ENCODE measurements around the gene ARHGAP10.
A peak's percentile ranks its signal among the peaks of the same experiment; 100 is the strongest.

ARHGAP10 gene

GRCh38 chr4:147984065-147984777, 252.3 kb downstream of the ARHGAP10 start:
- TF ChIP-seq RAD21 (IDR thresholded peaks at IDR 0.05; ENCODE audit: low read depth) (peak; percentile 85), TEAD4 (IDR thresholded peaks at IDR 0.05) (no peak)

- TF ChIP-seq, protein P1, sequence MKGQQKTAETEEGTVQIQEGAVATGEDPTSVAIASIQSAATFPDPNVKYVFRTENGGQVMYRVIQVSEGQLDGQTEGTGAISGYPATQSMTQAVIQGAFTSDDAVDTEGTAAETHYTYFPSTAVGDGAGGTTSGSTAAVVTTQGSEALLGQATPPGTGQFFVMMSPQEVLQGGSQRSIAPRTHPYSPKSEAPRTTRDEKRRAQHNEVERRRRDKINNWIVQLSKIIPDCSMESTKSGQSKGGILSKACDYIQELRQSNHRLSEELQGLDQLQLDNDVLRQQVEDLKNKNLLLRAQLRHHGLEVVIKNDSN (IDR thresholded peaks at IDR 0.05): no peak
- no peak for TF ChIP-seq CREB1 (IDR thresholded peaks at IDR 0.05; ENCODE audit: low read depth)
- no peak for TF ChIP-seq RAD21 (IDR thresholded peaks at IDR 0.05; ENCODE audit: low read depth)
- no peak for TF ChIP-seq EGR1 (IDR thresholded peaks at IDR 0.05)
- TF ChIP-seq ZBTB7A (IDR thresholded peaks at IDR 0.05; ENCODE audit: low read depth): no peak
- TF ChIP-seq TEAD4 (IDR thresholded peaks at IDR 0.05): no peak
- TF ChIP-seq CEBPB (IDR thresholded peaks at IDR 0.05): no peak
Measured at GRCh38 chr4:147984778-147985138, 252.9 kb downstream of the ARHGAP10 start.

DNA sequence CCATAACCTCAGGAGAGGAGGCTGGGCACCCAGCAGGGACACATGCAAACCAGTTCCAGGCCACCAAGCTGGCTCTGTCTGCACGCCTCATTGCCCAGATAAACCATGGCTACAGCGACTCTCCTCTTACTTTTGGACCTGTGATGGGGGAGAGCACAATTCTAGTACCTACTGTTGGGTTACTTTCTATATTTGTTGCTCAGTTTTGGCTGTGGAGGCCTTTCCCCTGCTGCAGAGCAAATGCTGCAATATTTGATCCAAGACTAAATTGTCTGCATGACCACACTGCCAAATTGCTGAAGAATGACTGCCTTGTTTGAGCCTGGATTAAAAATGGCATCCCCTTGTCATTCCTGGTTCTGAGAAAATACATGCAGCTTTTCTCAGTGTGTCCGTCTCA, 253.5 kb downstream of the ARHGAP10 start:
- no peak for TF ChIP-seq NFIC (IDR thresholded peaks at IDR 0.05)
- TF ChIP-seq, protein P2, sequence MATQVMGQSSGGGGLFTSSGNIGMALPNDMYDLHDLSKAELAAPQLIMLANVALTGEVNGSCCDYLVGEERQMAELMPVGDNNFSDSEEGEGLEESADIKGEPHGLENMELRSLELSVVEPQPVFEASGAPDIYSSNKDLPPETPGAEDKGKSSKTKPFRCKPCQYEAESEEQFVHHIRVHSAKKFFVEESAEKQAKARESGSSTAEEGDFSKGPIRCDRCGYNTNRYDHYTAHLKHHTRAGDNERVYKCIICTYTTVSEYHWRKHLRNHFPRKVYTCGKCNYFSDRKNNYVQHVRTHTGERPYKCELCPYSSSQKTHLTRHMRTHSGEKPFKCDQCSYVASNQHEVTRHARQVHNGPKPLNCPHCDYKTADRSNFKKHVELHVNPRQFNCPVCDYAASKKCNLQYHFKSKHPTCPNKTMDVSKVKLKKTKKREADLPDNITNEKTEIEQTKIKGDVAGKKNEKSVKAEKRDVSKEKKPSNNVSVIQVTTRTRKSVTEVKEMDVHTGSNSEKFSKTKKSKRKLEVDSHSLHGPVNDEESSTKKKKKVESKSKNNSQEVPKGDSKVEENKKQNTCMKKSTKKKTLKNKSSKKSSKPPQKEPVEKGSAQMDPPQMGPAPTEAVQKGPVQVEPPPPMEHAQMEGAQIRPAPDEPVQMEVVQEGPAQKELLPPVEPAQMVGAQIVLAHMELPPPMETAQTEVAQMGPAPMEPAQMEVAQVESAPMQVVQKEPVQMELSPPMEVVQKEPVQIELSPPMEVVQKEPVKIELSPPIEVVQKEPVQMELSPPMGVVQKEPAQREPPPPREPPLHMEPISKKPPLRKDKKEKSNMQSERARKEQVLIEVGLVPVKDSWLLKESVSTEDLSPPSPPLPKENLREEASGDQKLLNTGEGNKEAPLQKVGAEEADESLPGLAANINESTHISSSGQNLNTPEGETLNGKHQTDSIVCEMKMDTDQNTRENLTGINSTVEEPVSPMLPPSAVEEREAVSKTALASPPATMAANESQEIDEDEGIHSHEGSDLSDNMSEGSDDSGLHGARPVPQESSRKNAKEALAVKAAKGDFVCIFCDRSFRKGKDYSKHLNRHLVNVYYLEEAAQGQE (IDR thresholded peaks at IDR 0.05; ENCODE audit: low read depth): no peak
- TF ChIP-seq YY1 (IDR thresholded peaks at IDR 0.05; ENCODE audit: low read depth): no peak
- no peak for TF ChIP-seq MAX (IDR thresholded peaks at IDR 0.05)

DNA sequence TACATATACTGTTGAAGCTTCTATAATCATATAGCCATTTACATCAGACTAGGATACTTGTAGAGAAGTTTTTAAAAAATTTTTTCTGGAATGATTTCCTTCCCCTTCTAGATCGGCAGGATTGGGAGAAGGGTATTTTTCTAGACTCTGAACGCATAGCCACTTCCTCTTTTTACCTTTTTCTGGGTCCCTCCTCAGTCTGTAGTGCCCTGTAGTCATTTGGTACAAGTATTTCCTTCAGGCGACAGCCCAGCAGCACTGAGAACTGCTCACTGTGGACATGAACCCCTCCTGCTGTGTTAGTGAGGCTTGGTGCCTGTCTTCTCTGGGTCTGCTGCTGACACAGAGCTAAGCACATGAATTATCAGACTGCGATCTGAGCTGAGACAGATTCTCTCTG, 255.4 kb downstream of the ARHGAP10 start:
- TF ChIP-seq TCF12 (IDR thresholded peaks at IDR 0.05; ENCODE audit: low read depth): no peak
- TF ChIP-seq ZBTB7A (IDR thresholded peaks at IDR 0.05; ENCODE audit: low read depth): no peak
- TF ChIP-seq NFIC (IDR thresholded peaks at IDR 0.05): no peak
- TF ChIP-seq, protein P1 (IDR thresholded peaks at IDR 0.05): no peak
- TF ChIP-seq YY1 (IDR thresholded peaks at IDR 0.05; ENCODE audit: low read depth): no peak
- no peak for TF ChIP-seq TEAD4 (IDR thresholded peaks at IDR 0.05)
- TF ChIP-seq EGR1 (IDR thresholded peaks at IDR 0.05): no peak

DNA sequence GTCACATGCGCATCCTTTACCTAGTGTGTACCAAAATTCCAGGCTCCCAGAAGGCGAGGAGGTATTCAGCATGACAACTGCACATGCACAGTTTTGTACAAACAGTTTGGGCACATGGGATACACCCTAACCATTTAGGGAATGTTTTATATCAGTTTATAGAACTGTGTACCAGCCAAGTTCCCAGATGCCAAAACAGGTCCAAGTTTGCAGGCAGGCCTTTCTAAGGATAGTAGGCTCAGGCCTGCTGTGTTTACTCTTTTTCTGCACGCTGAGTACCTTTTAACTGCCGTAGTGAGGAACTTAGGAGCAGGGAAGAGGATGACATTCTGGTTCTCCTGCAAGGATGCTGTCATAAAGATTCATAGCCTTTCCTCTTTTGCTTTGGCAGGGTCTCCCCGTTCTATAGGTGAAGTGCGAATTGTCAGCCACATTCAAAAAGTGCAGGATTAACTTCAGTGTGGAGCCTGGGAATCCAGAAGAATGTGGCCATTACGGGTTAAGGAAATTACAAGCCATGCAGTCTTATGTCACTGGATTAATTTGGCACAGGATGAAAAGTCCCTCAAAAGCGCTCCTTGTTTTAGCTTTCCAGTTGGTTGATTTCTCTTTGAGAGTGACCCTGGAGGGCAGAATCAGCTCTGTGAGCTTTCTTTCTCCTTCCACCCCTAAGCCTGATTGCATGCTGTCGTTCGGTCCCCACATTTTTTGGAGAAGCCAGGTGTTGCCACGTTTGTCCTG, 259.8 kb downstream of the ARHGAP10 start:
- TF ChIP-seq ZBTB7A (IDR thresholded peaks at IDR 0.05; ENCODE audit: low read depth) (no peak), YY1 (IDR thresholded peaks at IDR 0.05; ENCODE audit: low read depth) (no peak), TCF12 (IDR thresholded peaks at IDR 0.05; ENCODE audit: low read depth) (no peak), EP300 (IDR thresholded peaks at IDR 0.05; ENCODE audit: borderline replicate concordance) (no peak), FOXM1 (IDR thresholded peaks at IDR 0.05; ENCODE audit: borderline replicate concordance, low read depth) (no peak), EGR1 (IDR thresholded peaks at IDR 0.05) (no peak), NFIC (IDR thresholded peaks at IDR 0.05) (no peak)
- TF ChIP-seq, protein P2 (IDR thresholded peaks at IDR 0.05; ENCODE audit: low read depth): no peak

DNA sequence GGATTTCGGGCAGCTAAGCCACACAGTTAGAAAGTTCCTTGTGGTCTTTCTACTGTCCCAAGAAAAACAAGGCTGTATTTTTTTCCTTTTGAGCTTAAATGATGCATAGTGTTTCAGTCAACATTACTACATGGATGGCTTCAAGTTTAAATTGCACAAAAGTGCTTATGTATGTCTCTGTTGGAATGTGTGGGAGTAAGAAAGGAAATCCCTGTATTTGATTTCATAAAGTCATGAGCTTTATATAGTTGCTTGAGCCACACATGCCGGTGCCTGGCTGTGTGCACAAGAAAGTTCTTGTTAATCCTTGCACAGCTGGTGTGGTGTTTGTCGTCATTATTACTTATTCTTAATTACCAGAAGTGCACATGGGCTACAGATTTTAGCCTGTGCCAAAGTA, 262.2 kb downstream of the ARHGAP10 start:
- TF ChIP-seq TCF12 (IDR thresholded peaks at IDR 0.05; ENCODE audit: low read depth) (no peak), RAD21 (IDR thresholded peaks at IDR 0.05; ENCODE audit: low read depth) (no peak), CEBPB (IDR thresholded peaks at IDR 0.05) (no peak), MAX (IDR thresholded peaks at IDR 0.05) (no peak), NFIC (IDR thresholded peaks at IDR 0.05) (no peak), TAF1 (IDR thresholded peaks at IDR 0.05; ENCODE audit: low read depth) (no peak), FOXM1 (IDR thresholded peaks at IDR 0.05; ENCODE audit: borderline replicate concordance, low read depth) (no peak), TEAD4 (IDR thresholded peaks at IDR 0.05) (no peak), ZBTB7A (IDR thresholded peaks at IDR 0.05; ENCODE audit: low read depth) (no peak), YY1 (IDR thresholded peaks at IDR 0.05; ENCODE audit: low read depth) (no peak), CREB1 (IDR thresholded peaks at IDR 0.05; ENCODE audit: low read depth) (no peak)
- TF ChIP-seq, protein P2 (IDR thresholded peaks at IDR 0.05; ENCODE audit: low read depth): no peak
- TF ChIP-seq, protein P1 (IDR thresholded peaks at IDR 0.05): no peak
